ENCODE measurements around the gene COL19A1. TPM values are rescaled to one million over a fixed set of nuclear protein-coding genes. Genes with fewer than 3 reads are reported as not detected.

Gene COL19A1
- total and polyA plus RNA-seq, 12 donors, result 0.26 to 2.8 (median 1.7) TPM

GRCh38 chr6:69907981-69908498 is 41.7 kb downstream of the COL19A1 start:
- no peaks in the 10 kb centered on the region for H3K36me3 ChIP-seq
- DNase-seq, result no peak
- H3K4me3 ChIP-seq, result no peak overlapping the region
- intact Hi-C loops (cut with DNase I), result no loop called here
- H3K27ac ChIP-seq, result no peak overlapping the region
- 53 to 57% methylated on average over 1 of the region's 1 CpG for WGBS, 2 donors
- TF ChIP-seq, protein P1, sequence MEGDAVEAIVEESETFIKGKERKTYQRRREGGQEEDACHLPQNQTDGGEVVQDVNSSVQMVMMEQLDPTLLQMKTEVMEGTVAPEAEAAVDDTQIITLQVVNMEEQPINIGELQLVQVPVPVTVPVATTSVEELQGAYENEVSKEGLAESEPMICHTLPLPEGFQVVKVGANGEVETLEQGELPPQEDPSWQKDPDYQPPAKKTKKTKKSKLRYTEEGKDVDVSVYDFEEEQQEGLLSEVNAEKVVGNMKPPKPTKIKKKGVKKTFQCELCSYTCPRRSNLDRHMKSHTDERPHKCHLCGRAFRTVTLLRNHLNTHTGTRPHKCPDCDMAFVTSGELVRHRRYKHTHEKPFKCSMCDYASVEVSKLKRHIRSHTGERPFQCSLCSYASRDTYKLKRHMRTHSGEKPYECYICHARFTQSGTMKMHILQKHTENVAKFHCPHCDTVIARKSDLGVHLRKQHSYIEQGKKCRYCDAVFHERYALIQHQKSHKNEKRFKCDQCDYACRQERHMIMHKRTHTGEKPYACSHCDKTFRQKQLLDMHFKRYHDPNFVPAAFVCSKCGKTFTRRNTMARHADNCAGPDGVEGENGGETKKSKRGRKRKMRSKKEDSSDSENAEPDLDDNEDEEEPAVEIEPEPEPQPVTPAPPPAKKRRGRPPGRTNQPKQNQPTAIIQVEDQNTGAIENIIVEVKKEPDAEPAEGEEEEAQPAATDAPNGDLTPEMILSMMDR (IDR thresholded peaks at IDR 0.05), result no peak
- ATAC-seq, result no peak
- no peaks in the 10 kb centered on the region for H3K9me3 ChIP-seq
- H3K4me1 ChIP-seq, result no peaks in the 10 kb centered on the region
- no peaks in the 10 kb centered on the region for H3K27me3 ChIP-seq

- no peaks in the 10 kb centered on the region for H3K4me1 ChIP-seq
- DNase-seq, result no peak
- no peaks in the 10 kb centered on the region for H3K27me3 ChIP-seq
- TF ChIP-seq, protein P1 (IDR thresholded peaks at IDR 0.05), result no peak
- H3K4me3 ChIP-seq, result no peak overlapping the region
- no peaks in the 10 kb centered on the region for H3K36me3 ChIP-seq
- no peak overlapping the region for H3K27ac ChIP-seq
- no peak for ATAC-seq
- H3K9me3 ChIP-seq, result no peaks in the 10 kb centered on the region
- intact Hi-C loops (cut with DNase I), result no loop called here
These were observed 47.0 kb downstream of the COL19A1 start for GRCh38 chr6:69913361-69913760.

GRCh38 chr6:69914015-69914485 is 47.7 kb downstream of the COL19A1 start:
- WGBS, 2 donors, result 43 to 59% methylated on average over 2 of the region's 2 CpGs
- no peak for ATAC-seq

GRCh38 chr6:69915346-69915745 is 49.0 kb downstream of the COL19A1 start:
- Histone ChIP-seq H3K4me3 (no peak overlapping the region), H3K4me1 (no peaks in the 10 kb centered on the region), H3K36me3 (no peaks in the 10 kb centered on the region), H3K27ac (no peak overlapping the region), H3K27me3 (no peaks in the 10 kb centered on the region), H3K9me3 (no peaks in the 10 kb centered on the region)
- ATAC-seq (no peak), DNase-seq (no peak)
- TF ChIP-seq, protein P1 (IDR thresholded peaks at IDR 0.05), result no peak
- 51 to 52% methylated on average over 2 of the region's 2 CpGs for WGBS, 2 donors
- intact Hi-C loops (cut with DNase I), result no loop called here

More at GRCh38 chr6:69914015-69914485, 47.7 kb downstream of the COL19A1 start:
- H3K27me3 ChIP-seq, result no peaks in the 10 kb centered on the region
- no peak for DNase-seq
- H3K4me3 ChIP-seq, result no peak overlapping the region
- H3K9me3 ChIP-seq, result no peaks in the 10 kb centered on the region
- TF ChIP-seq, protein P1 (IDR thresholded peaks at IDR 0.05), result no peak
- intact Hi-C loops (cut with DNase I), result no loop called here
- no peaks in the 10 kb centered on the region for H3K36me3 ChIP-seq
- H3K4me1 ChIP-seq, result no peaks in the 10 kb centered on the region
- no peak overlapping the region for H3K27ac ChIP-seq
